ENCODE results near the gene TLE5. TPM values are rescaled to one million over a fixed set of nuclear protein-coding genes. Genes with fewer than 3 reads are reported as not detected.

The TLE5 gene
- total and polyA plus RNA-seq, 2 of the 4 experiments (the other 2 are of a cell fraction): 119 to 407 TPM

DNA sequence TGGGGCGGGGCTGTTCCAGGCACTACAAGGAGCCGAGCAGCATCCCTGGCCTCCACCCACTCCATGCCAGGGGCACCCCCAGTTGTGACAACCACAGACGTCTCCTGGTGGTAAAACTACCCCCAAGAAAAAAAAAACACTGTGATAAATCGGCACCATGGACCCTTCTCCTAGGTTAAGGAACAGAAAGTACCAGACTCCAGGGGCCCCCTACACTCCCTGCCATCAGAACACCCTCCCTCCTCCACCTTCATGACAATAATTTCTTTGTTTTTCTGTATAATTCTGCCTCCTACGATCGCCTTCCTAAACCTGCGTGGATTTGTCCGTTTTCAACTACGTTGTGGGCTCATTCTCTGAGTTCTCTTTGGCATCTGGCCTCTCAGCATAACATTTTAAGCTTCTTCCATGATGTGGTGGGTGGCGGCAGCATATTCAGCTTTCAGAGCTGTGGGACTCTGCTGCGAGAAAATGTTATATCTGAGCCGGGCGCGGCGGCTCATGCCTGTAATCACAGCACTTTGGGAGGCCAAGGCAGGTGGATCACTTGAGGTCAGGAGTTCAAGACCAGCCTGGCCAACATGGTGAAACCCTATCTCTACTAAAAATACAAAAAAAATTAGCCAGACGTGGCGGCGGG, 41.9 kb downstream of the TLE5 start:
- H3K36me3 ChIP-seq (ENCODE audit: control insufficient read depth, insufficient read depth, low read length): no peaks in the 10 kb centered on the region
- H2BK20ac ChIP-seq (ENCODE audit: low read depth, low read length): no peak overlapping the region
- H4K20me1 ChIP-seq (ENCODE audit: insufficient read depth, low read length): no peaks in the 10 kb centered on the region
- no peak for DNase-seq
- no peak overlapping the region for H2AK9ac ChIP-seq (replicated peaks; ENCODE audit: low read depth, low read length, poor library complexity)
- no peak overlapping the region for H3K9ac ChIP-seq (ENCODE audit: low read depth, low read length)
- no peak for ATAC-seq (ENCODE audit: low read depth)
- dilution Hi-C loops (cut with HindIII; ENCODE audit: low sequenced_read_pairs, unreplicated experiment): no loop called here
- H3K4me2 ChIP-seq (ENCODE audit: low read depth, low read length): no peak overlapping the region
- no peak overlapping the region for H3K23ac ChIP-seq (ENCODE audit: low read depth, low read length)
- H4K8ac ChIP-seq (ENCODE audit: low read depth in 2 of 2, low read length in 2 of 2): no peak overlapping the region
- peaks cover 13% of the 10 kb centered on the region for H3K27me3 ChIP-seq (ENCODE audit: control insufficient read depth, insufficient read depth, low read length)
- in situ Hi-C loops (cut with MboI; ENCODE audit: low sequenced_read_pairs): no loop called here
- ChIA-PET CTCF (no interaction called here), POLR2A (ENCODE audit: unreplicated experiment) (no interaction called here)
- no peak overlapping the region for H3K4me3 ChIP-seq (ENCODE audit: insufficient read depth, low read depth, low read length)
- 80% methylated on average over 5 of the region's 18 CpGs; no CpG with 5 or more reads in 1 of the 2 experiments for WGBS, 2 experiments (ENCODE audit: extremely low coverage in 2 of 2, insufficient read length in 1 of 2)
- H2AK5ac ChIP-seq (ENCODE audit: low read depth, low read length): no peak overlapping the region
- H3K27ac ChIP-seq (ENCODE audit: insufficient read depth, low read length): no peak overlapping the region
- intact Hi-C loops (cut with micrococcal nuclease): no loop called here
- H3K4ac ChIP-seq (ENCODE audit: low read depth, low read length): no peak overlapping the region
- no peak overlapping the region for H4K91ac ChIP-seq (ENCODE audit: insufficient read depth, low read depth, low read length)
- no peak overlapping the region for H2BK5ac ChIP-seq (ENCODE audit: low read depth, low read length, poor library complexity, severe bottlenecking)
- H3K56ac ChIP-seq (ENCODE audit: extremely low read depth, insufficient read depth, low read length): no peak overlapping the region
- no peak overlapping the region for H4K5ac ChIP-seq (ENCODE audit: low read depth, low read length)
- H3K79me1 ChIP-seq (ENCODE audit: low read depth in 1 of 2, low read length in 2 of 2): no peaks in the 10 kb centered on the region
- no peaks in the 10 kb centered on the region for H3K4me1 ChIP-seq (ENCODE audit: control insufficient read depth, insufficient read depth, low read length)
- no peak overlapping the region for H3K14ac ChIP-seq (replicated peaks; ENCODE audit: low read depth, low read length)
- H3K9me1 ChIP-seq (ENCODE audit: insufficient read depth, low read length): no peaks in the 10 kb centered on the region
- no peak overlapping the region for H2AFZ ChIP-seq (replicated peaks; ENCODE audit: low read length, poor library complexity)
- H2BK120ac ChIP-seq (ENCODE audit: low read depth, low read length): no peak overlapping the region
- H2BK15ac ChIP-seq (ENCODE audit: low read depth, low read length): no peak overlapping the region
- TF ChIP-seq MAZ (IDR thresholded peaks at IDR 0.05; ENCODE audit: borderline replicate concordance, low read depth, low read length): no peak
- BruUV-seq (replicated peaks): no TSS peak
- no peak overlapping the region for H3K18ac ChIP-seq (ENCODE audit: low read depth, low read length)
- H3K9me3 ChIP-seq (ENCODE audit: control insufficient read depth, insufficient read depth, low read length): no peaks in the 10 kb centered on the region

Data from IMR-90 (cell line).